SU-DHL-6 (cell line): ENCODE measurements around the gene PODXL2.

Source experiments
- H2AFZ ChIP-seq: fragments of 200-600 bp; sonication (generic); 2 replicates; pipeline ENCODE4 v1.6.1; 2014; ENCODE audit warnings: low read depth, mild to moderate bottlenecking, moderate library complexity, mixed read lengths, antibody characterized with exemption, low read length; ENCODE audit not compliant: severe bottlenecking
- H3F3A ChIP-seq: fragments of 200-600 bp; shearing (Covaris generic); 2 replicates; pipeline ENCODE4 v1.6.0; 2016; ENCODE audit warnings: antibody characterized with exemption, mild to moderate bottlenecking; ENCODE audit not compliant: insufficient read depth
- H3K27ac ChIP-seq: fragments of 200-600 bp; sonication (generic); 2 replicates; pipeline ENCODE4 v1.5.1; 2016; ENCODE audit warnings: low read depth, mild to moderate bottlenecking, low read length, moderate library complexity, mixed read lengths
- H3K27me3 ChIP-seq: fragments of 200-600 bp; sonication (generic), shearing (Covaris generic); 2 replicates; pipeline ENCODE4 v1.6.0; 2014; ENCODE audit warnings: mild to moderate bottlenecking, low read length
- H3K36me3 ChIP-seq: fragments of 200-600 bp; sonication (generic); 2 replicates; pipeline ENCODE4 v1.6.1; 2014; ENCODE audit warnings: mild to moderate bottlenecking, low read length, mixed read lengths
- H3K4me2 ChIP-seq: fragments of 300-600, 200-600 bp; shearing (Covaris generic), sonication (generic); 2 replicates; pipeline ENCODE4 v1.6.0; 2014; ENCODE audit warnings: low read length, low read depth, mild to moderate bottlenecking; ENCODE audit not compliant: poor library complexity, severe bottlenecking
- H3K4me3 ChIP-seq: fragments of 200-600 bp; sonication (generic); 2 replicates; pipeline ENCODE4 v1.5.1; 2014; ENCODE audit warnings: antibody characterized with exemption, low read length, mild to moderate bottlenecking, mixed read lengths; ENCODE audit not compliant: insufficient read depth, poor library complexity, severe bottlenecking
- H3K79me2 ChIP-seq: fragments of 200-600 bp; sonication (generic); 2 replicates; pipeline ENCODE4 v1.6.1; 2014; ENCODE audit warnings: mild to moderate bottlenecking, low read length, moderate library complexity; ENCODE audit not compliant: insufficient read depth
- H3K9ac ChIP-seq: fragments of 200-600 bp; sonication (generic); 2 replicates; pipeline ENCODE4 v1.7.0; 2014; ENCODE audit warnings: mild to moderate bottlenecking, low read length
- H3K9me2 ChIP-seq: fragments of 200-600 bp; sonication (generic); replicated peaks from 2 replicates; pipeline ENCODE4 v1.6.1; 2014; ENCODE audit warnings: low read length; ENCODE audit not compliant: insufficient read depth
- H3K9me3 ChIP-seq: fragments of 200-600 bp; sonication (generic); 2 replicates; pipeline ENCODE4 v1.6.1; 2014; ENCODE audit warnings: low read length, mixed read lengths; ENCODE audit not compliant: insufficient read depth
- H4K20me1 ChIP-seq: fragments of 200-600 bp; sonication (generic); 2 replicates; pipeline ENCODE4 v1.6.1; 2014; ENCODE audit warnings: low read depth, mild to moderate bottlenecking, antibody characterized with exemption, low read length, moderate library complexity, mixed read lengths
- CTCF ChIP-seq: fragments of 200-600 bp; sonication (generic); IDR thresholded peaks from one replicate; pipeline ENCODE4 v1.5.1; 2017; ENCODE audit warnings: antibody characterized with exemption, mild to moderate bottlenecking, low read length, moderate library complexity; ENCODE audit not compliant: insufficient read depth, poor library complexity, severe bottlenecking
- EZH2phosphoT487 ChIP-seq: fragments of 200-600 bp; sonication (generic), shearing (Covaris generic); conservative IDR thresholded peaks from 2 replicates; pipeline ENCODE4 v1.6.1; 2018; ENCODE audit warnings: mild to moderate bottlenecking, antibody characterized with exemption, low read length, moderate library complexity, mixed read lengths

PODXL2 gene

DNA sequence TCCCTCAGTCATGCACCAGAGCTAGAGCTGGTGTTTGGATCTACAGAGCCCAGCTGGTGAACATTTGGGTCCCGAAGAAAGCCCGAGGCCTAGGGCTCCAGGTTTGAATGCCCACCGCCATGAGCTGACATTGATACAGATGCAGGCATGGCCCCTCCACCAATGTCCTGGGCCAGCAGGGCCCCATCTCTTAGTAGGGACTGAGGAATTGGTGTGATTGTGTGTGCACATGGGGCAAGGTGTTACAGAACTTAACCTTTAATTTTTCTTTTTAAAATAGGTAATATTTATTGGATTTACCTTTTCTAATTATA, 11.0 kb downstream of the PODXL2 start:
- H3F3A ChIP-seq = no peaks in the 10 kb centered on the region
- no peaks in the 10 kb centered on the region for H4K20me1 ChIP-seq
- H3K9ac ChIP-seq = no peak overlapping the region
- no peaks in the 10 kb centered on the region for H3K79me2 ChIP-seq
- H2AFZ ChIP-seq = no peak overlapping the region
- H3K9me2 ChIP-seq = no peaks in the 10 kb centered on the region
- no peak overlapping the region for H3K27ac ChIP-seq
- no peaks in the 10 kb centered on the region for H3K9me3 ChIP-seq
- no peaks in the 10 kb centered on the region for H3K36me3 ChIP-seq
- TF ChIP-seq EZH2phosphoT487 (no peak), CTCF (no peak)
- no peak overlapping the region for H3K4me3 ChIP-seq
- no peak overlapping the region for H3K4me2 ChIP-seq
- no peaks in the 10 kb centered on the region for H3K27me3 ChIP-seq

DNA sequence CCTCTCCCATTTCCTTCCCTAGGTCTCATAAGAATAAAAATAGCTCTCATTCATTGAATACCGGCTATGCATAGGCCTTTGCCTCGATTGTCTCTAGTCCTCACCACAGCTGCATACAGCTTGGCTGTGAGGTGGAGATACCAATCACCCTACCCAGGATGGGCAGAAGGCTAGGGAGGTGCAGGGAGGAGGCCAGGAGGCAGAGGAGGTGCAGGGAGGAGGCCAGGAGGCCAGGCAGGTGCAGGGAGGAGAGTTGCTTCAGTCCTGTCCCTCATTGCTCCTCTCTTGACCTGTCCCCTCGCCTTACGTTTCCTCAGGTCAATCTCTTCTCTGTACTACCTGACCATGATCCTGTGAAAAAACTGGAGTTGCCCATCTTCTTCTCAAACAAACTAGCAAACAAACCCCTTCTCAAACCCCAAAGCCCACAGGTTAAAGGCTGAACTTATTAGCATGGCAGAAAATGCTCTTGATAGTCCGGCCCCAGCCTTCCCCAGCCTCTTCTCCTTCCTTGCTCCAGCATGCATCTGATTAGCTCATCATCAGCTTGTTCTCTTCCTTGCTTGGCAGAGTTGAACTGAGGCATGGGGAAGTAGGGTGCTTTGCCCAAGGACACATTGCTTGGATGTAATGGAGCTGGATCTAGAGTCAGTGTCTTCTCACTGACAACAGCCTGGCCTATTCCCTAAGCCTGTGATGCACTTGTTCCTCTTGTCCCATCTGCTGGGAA, 15.8 kb downstream of the PODXL2 start:
- H3K9me2 ChIP-seq = no peaks in the 10 kb centered on the region
- H3K4me2 ChIP-seq = no peak overlapping the region
- no peak overlapping the region for H3K4me3 ChIP-seq
- TF ChIP-seq EZH2phosphoT487 = no peak
- TF ChIP-seq CTCF = no peak
- no peak overlapping the region for H3K27ac ChIP-seq
- H3K79me2 ChIP-seq = no peaks in the 10 kb centered on the region
- H3F3A ChIP-seq = no peaks in the 10 kb centered on the region
- no peaks in the 10 kb centered on the region for H3K9me3 ChIP-seq
- H3K27me3 ChIP-seq = no peaks in the 10 kb centered on the region
- no peaks in the 10 kb centered on the region for H3K36me3 ChIP-seq
- no peak overlapping the region for H3K9ac ChIP-seq
- H4K20me1 ChIP-seq = no peaks in the 10 kb centered on the region
- H2AFZ ChIP-seq = no peak overlapping the region

- H3K9ac ChIP-seq = no peak overlapping the region
- no peaks in the 10 kb centered on the region for H3K79me2 ChIP-seq
- H3K4me2 ChIP-seq = no peak overlapping the region
- H2AFZ ChIP-seq = no peak overlapping the region
- H3F3A ChIP-seq = no peaks in the 10 kb centered on the region
- H3K36me3 ChIP-seq = no peaks in the 10 kb centered on the region
- TF ChIP-seq CTCF (no peak), EZH2phosphoT487 (no peak)
- H3K9me2 ChIP-seq = no peaks in the 10 kb centered on the region
- no peak overlapping the region for H3K27ac ChIP-seq
- H3K27me3 ChIP-seq = no peaks in the 10 kb centered on the region
- H4K20me1 ChIP-seq = no peaks in the 10 kb centered on the region
- no peaks in the 10 kb centered on the region for H3K9me3 ChIP-seq
- H3K4me3 ChIP-seq = no peak overlapping the region
Measured at GRCh38 chr3:127645371-127646015, 16.5 kb downstream of the PODXL2 start.
